ENCODE measurements around the gene KLHL26.

DNA sequence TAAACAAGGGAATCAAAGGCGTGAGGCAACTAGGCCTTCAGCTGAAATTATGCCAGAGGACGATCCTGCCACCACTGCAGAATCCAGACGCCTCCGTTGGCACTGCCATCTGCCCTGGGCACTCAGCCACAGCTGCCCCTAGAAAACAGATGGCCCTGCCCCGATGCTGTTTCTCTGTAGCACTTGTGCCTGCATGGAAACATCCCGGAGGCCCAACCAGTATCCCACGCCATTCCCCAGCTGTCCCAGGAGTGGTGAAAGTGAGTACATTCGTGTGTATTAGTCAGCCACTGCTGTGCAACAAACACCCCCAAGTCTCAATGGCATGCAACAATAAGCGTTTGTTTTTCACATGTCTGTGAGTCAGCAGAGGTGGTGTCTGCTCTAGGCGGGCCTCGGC is 37.8 kb downstream of the KLHL26 start:
- TF ChIP-seq, protein P1, sequence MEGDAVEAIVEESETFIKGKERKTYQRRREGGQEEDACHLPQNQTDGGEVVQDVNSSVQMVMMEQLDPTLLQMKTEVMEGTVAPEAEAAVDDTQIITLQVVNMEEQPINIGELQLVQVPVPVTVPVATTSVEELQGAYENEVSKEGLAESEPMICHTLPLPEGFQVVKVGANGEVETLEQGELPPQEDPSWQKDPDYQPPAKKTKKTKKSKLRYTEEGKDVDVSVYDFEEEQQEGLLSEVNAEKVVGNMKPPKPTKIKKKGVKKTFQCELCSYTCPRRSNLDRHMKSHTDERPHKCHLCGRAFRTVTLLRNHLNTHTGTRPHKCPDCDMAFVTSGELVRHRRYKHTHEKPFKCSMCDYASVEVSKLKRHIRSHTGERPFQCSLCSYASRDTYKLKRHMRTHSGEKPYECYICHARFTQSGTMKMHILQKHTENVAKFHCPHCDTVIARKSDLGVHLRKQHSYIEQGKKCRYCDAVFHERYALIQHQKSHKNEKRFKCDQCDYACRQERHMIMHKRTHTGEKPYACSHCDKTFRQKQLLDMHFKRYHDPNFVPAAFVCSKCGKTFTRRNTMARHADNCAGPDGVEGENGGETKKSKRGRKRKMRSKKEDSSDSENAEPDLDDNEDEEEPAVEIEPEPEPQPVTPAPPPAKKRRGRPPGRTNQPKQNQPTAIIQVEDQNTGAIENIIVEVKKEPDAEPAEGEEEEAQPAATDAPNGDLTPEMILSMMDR (IDR thresholded peaks at IDR 0.05; ENCODE audit: low read depth, low read length, missing input control), result no peak
- TF ChIP-seq TAF1 (conservative IDR thresholded peaks at IDR 0.05) (no peak), YY1 (IDR thresholded peaks at IDR 0.05) (no peak)

Measured in liver (tissue), 3 donors.